Myocyte (in vitro differentiated cells): ENCODE measurements around the gene CHD2. TPM values are rescaled to one million over a fixed set of nuclear protein-coding genes. Genes with fewer than 3 reads are reported as not detected.
A peak's percentile ranks its signal among the peaks of the same experiment; 100 is the strongest.

ENCODE experiments used
- DNase-seq: peaks from one replicate; pipeline ENCODE4 v3.0.0-alpha.2; 2012; ENCODE audit warnings: low read depth
- microRNA counts: library from miRNA; unstranded; fragments of <30 nt; microRNA quantifications from one replicate; lab custom pipeline; 2016
- microRNA-seq: library from miRNA; unstranded; fragments of <30 nt; microRNA quantifications from one replicate; pipeline ENCODE4, GENCODE V29; 2016
- total RNA-seq: library from RNA; depleted of rRNA; stranded (reverse); fragments of >200 nt; gene quantifications from 2 replicates; pipeline ENCODE4 v1.2.3, GENCODE V29; 2014

Gene CHD2
- total RNA-seq, 1 donor from 2014 or later: 52.4 TPM

- DNase-seq: no peak
Observed at GRCh38 chr15:93066224-93066681, 166.1 kb downstream of the CHD2 start.

- no peak for DNase-seq
Observed at GRCh38 chr15:93066834-93067648, 166.9 kb downstream of the CHD2 start.

GRCh38 chr15:93067649-93068085 is 167.5 kb downstream of the CHD2 start:
- no peak for DNase-seq

- DNase-seq: no peak
Observed at GRCh38 chr15:93068581-93069199, 168.6 kb downstream of the CHD2 start.

GRCh38 chr15:93070132-93070531 is 170.0 kb downstream of the CHD2 start:
- DNase-seq: no peak

GRCh38 chr15:93070551-93071296 is 170.6 kb downstream of the CHD2 start:
- DNase-seq: no peak

- DNase-seq: no peak
Observed at GRCh38 chr15:93071469-93071936, 171.4 kb downstream of the CHD2 start.

GRCh38 chr15:93072011-93072410 is 171.9 kb downstream of the CHD2 start:
- no peak for DNase-seq

GRCh38 chr15:93072411-93073394 is 172.6 kb downstream of the CHD2 start:
- peak; percentile 74 for DNase-seq

GRCh38 chr15:93073465-93073952 is 173.4 kb downstream of the CHD2 start:
- DNase-seq: no peak

GRCh38 chr15:93074599-93074998 is 174.5 kb downstream of the CHD2 start:
- no peak for DNase-seq

GRCh38 chr15:93076217-93076616 is 176.1 kb downstream of the CHD2 start:
- no peak for DNase-seq

- no peak for DNase-seq
Observed at GRCh38 chr15:93076875-93077274, 176.8 kb downstream of the CHD2 start.

MicroRNAs within 50 kb of the gene (microRNA counts, 767-probe panel; counts per million panel counts)
- microRNA hsa-miR-3175 (lab: Ali Mortazavi, UCI): not detected

Small RNA genes within 50 kb of the gene (microRNA-seq; reads per million reads assigned to microRNA genes)
- gene MIR3175: not detected

Other genes with a start within 250 kb of the CHD2 start
- gene FAM174B, start 244.5 kb upstream of the CHD2 start, total RNA-seq: 12.5 and 16.4 TPM in 2 replicates
- gene RGMA, start 188.9 kb downstream of the CHD2 start, total RNA-seq: 0.10 and 0.16 TPM in 2 replicates